NCI-H69 (cell line): ENCODE results near the gene MTCH1.
"Not testable (repeated sequence)": the region's sequence is repeated elsewhere in the genome, so short reads cannot be mapped to it uniquely, and the experiment has no call there.

Experiments used
- DNase-seq: peaks from one replicate; lab custom pipeline; 2025; lab: John Stamatoyannopoulos, UW

MTCH1 gene

GRCh38 chr6:36997811-36998722 lies 12.1 kb upstream of the MTCH1 start:
- DNase-seq = no peak

GRCh38 chr6:36990401-36990800 lies 4.4 kb upstream of the MTCH1 start:
- DNase-seq = not testable (repeated sequence)

GRCh38 chr6:36989264-36989663 lies 3.3 kb upstream of the MTCH1 start:
- DNase-seq = no peak

GRCh38 chr6:36986704-36987047 lies 680 bp upstream of the MTCH1 start:
- no peak for DNase-seq

GRCh38 chr6:36985417-36985807 lies 584 bp downstream of the MTCH1 start:
- DNase-seq = peak; percentile 47

GRCh38 chr6:36984581-36985416 lies 1.2 kb downstream of the MTCH1 start:
- DNase-seq = peak; percentile 64

GRCh38 chr6:36983538-36983937 lies 2.5 kb downstream of the MTCH1 start:
- DNase-seq = no peak

- DNase-seq = peak; percentile 79
These were observed 4.9 kb downstream of the MTCH1 start for GRCh38 chr6:36980876-36981619.

- DNase-seq = no peak
These were observed 5.9 kb downstream of the MTCH1 start for GRCh38 chr6:36980129-36980528.

- DNase-seq = peak; percentile 94
These were observed 6.7 kb downstream of the MTCH1 start for GRCh38 chr6:36979347-36979742.

- DNase-seq = no peak
These were observed 7.3 kb downstream of the MTCH1 start for GRCh38 chr6:36978421-36979346.

GRCh38 chr6:36977470-36977941 lies 8.5 kb downstream of the MTCH1 start:
- DNase-seq = no peak

- DNase-seq = no peak
These were observed 9.1 kb downstream of the MTCH1 start for GRCh38 chr6:36976931-36977330.

GRCh38 chr6:36976509-36976908 lies 9.5 kb downstream of the MTCH1 start:
- no peak for DNase-seq

- DNase-seq = no peak
These were observed 10.1 kb downstream of the MTCH1 start for GRCh38 chr6:36976007-36976264.

GRCh38 chr6:36975231-36976006 lies 10.6 kb downstream of the MTCH1 start:
- no peak for DNase-seq

- no peak for DNase-seq
These were observed 12.3 kb downstream of the MTCH1 start for GRCh38 chr6:36973647-36974046.

GRCh38 chr6:36973190-36973589 lies 12.8 kb downstream of the MTCH1 start:
- DNase-seq = no peak

- no peak for DNase-seq
These were observed 13.9 kb downstream of the MTCH1 start for GRCh38 chr6:36971921-36972673.
